ENCODE measurements around the gene INS.
"Not testable (repeated sequence)": the region's sequence is repeated elsewhere in the genome, so short reads cannot be mapped to it uniquely, and the experiment has no call there.

Gene INS

GRCh38 chr11:2129699-2130366 is 31.2 kb downstream of the INS start:
- H3K9me3 ChIP-seq (ENCODE audit: insufficient read depth, low read depth, low read length), result no peaks in the 10 kb centered on the region
- H3K27ac ChIP-seq (ENCODE audit: low read length), result no peak overlapping the region
- H3K36me3 ChIP-seq (ENCODE audit: insufficient read depth, low read depth, low read length), result no peaks in the 10 kb centered on the region
- H3K4me1 ChIP-seq (ENCODE audit: insufficient read depth, low read length), result no peaks in the 10 kb centered on the region
- H3K4me3 ChIP-seq (ENCODE audit: low read length), result no peak overlapping the region
- H3K27me3 ChIP-seq (ENCODE audit: insufficient read depth, low read length), result peaks cover 36% of the 10 kb centered on the region
- H3K9ac ChIP-seq (ENCODE audit: low read depth, low read length), result no peak overlapping the region

- H3K4me1 ChIP-seq (ENCODE audit: insufficient read depth, low read length), result no peaks in the 10 kb centered on the region
- H3K9me3 ChIP-seq (ENCODE audit: insufficient read depth, low read depth, low read length), result no peaks in the 10 kb centered on the region
- H3K36me3 ChIP-seq (ENCODE audit: insufficient read depth, low read depth, low read length), result no peaks in the 10 kb centered on the region
- no peak overlapping the region for H3K9ac ChIP-seq (ENCODE audit: low read depth, low read length)
- no peak overlapping the region for H3K27ac ChIP-seq (ENCODE audit: low read length)
- peaks cover 30% of the 10 kb centered on the region for H3K27me3 ChIP-seq (ENCODE audit: insufficient read depth, low read length)
- no peak overlapping the region for H3K4me3 ChIP-seq (ENCODE audit: low read length)
Measured at GRCh38 chr11:2129308-2129698, 31.7 kb downstream of the INS start.

GRCh38 chr11:2128511-2129307 is 32.3 kb downstream of the INS start:
- Histone ChIP-seq H3K9me3 (ENCODE audit: insufficient read depth, low read depth, low read length) (no peaks in the 10 kb centered on the region), H3K9ac (ENCODE audit: low read depth, low read length) (no peak overlapping the region), H3K27ac (ENCODE audit: low read length) (no peak overlapping the region), H3K4me1 (ENCODE audit: insufficient read depth, low read length) (no peaks in the 10 kb centered on the region), H3K36me3 (ENCODE audit: insufficient read depth, low read depth, low read length) (no peaks in the 10 kb centered on the region), H3K4me3 (ENCODE audit: low read length) (no peak overlapping the region), H3K27me3 (ENCODE audit: insufficient read depth, low read length) (peaks cover 24% of the 10 kb centered on the region)

GRCh38 chr11:2128130-2128510 is 32.9 kb downstream of the INS start:
- Histone ChIP-seq H3K9ac (ENCODE audit: low read depth, low read length) (no peak overlapping the region), H3K4me3 (ENCODE audit: low read length) (no peak overlapping the region), H3K4me1 (ENCODE audit: insufficient read depth, low read length) (no peaks in the 10 kb centered on the region), H3K27ac (ENCODE audit: low read length) (no peak overlapping the region), H3K36me3 (ENCODE audit: insufficient read depth, low read depth, low read length) (no peaks in the 10 kb centered on the region), H3K27me3 (ENCODE audit: insufficient read depth, low read length) (peaks cover 19% of the 10 kb centered on the region), H3K9me3 (ENCODE audit: insufficient read depth, low read depth, low read length) (no peaks in the 10 kb centered on the region)

GRCh38 chr11:2127482-2128129 is 33.4 kb downstream of the INS start:
- H3K4me3 ChIP-seq (ENCODE audit: low read length), result no peak overlapping the region
- H3K9ac ChIP-seq (ENCODE audit: low read depth, low read length), result no peak overlapping the region
- no peaks in the 10 kb centered on the region for H3K4me1 ChIP-seq (ENCODE audit: insufficient read depth, low read length)
- H3K36me3 ChIP-seq (ENCODE audit: insufficient read depth, low read depth, low read length), result no peaks in the 10 kb centered on the region
- no peaks in the 10 kb centered on the region for H3K9me3 ChIP-seq (ENCODE audit: insufficient read depth, low read depth, low read length)
- H3K27me3 ChIP-seq (ENCODE audit: insufficient read depth, low read length), result peaks cover 13% of the 10 kb centered on the region
- H3K27ac ChIP-seq (ENCODE audit: low read length), result no peak overlapping the region

GRCh38 chr11:2126520-2127085 is 34.4 kb downstream of the INS start:
- H3K27ac ChIP-seq (ENCODE audit: low read length), result no peak overlapping the region

GRCh38 chr11:2124736-2125484 is 36.1 kb downstream of the INS start:
- H3K27me3 ChIP-seq (ENCODE audit: insufficient read depth, low read length); H3K4me1 ChIP-seq (ENCODE audit: insufficient read depth, low read length); H3K27ac ChIP-seq (ENCODE audit: low read length); H3K36me3 ChIP-seq (ENCODE audit: insufficient read depth, low read depth, low read length); H3K9me3 ChIP-seq (ENCODE audit: insufficient read depth, low read depth, low read length); H3K4me3 ChIP-seq (ENCODE audit: low read length); H3K9ac ChIP-seq (ENCODE audit: low read depth, low read length): not testable (repeated sequence)

More at GRCh38 chr11:2126520-2127085, 34.4 kb downstream of the INS start:
- H3K9ac ChIP-seq (ENCODE audit: low read depth, low read length), result no peak overlapping the region
- H3K4me3 ChIP-seq (ENCODE audit: low read length), result no peak overlapping the region
- peaks cover 7% of the 10 kb centered on the region; the same call in 1 of the 2 replicates for H3K27me3 ChIP-seq (ENCODE audit: insufficient read depth, low read length)
- no peaks in the 10 kb centered on the region for H3K4me1 ChIP-seq (ENCODE audit: insufficient read depth, low read length)
- no peaks in the 10 kb centered on the region for H3K36me3 ChIP-seq (ENCODE audit: insufficient read depth, low read depth, low read length)
- H3K9me3 ChIP-seq (ENCODE audit: insufficient read depth, low read depth, low read length), result no peaks in the 10 kb centered on the region

- H3K4me1 ChIP-seq (ENCODE audit: insufficient read depth, low read length), result no peaks in the 10 kb centered on the region
- no peaks in the 10 kb centered on the region for H3K36me3 ChIP-seq (ENCODE audit: insufficient read depth, low read depth, low read length)
- no peak overlapping the region for H3K27ac ChIP-seq (ENCODE audit: low read length)
- no peaks in the 10 kb centered on the region for H3K9me3 ChIP-seq (ENCODE audit: insufficient read depth, low read depth, low read length)
- H3K4me3 ChIP-seq (ENCODE audit: low read length), result no peak overlapping the region
- no peak overlapping the region for H3K9ac ChIP-seq (ENCODE audit: low read depth, low read length)
- H3K27me3 ChIP-seq (ENCODE audit: insufficient read depth, low read length), result 0 out of 2 replicates have a peak, but pooled peaks cover 7% of the 10 kb centered on the region
Measured at GRCh38 chr11:2123628-2123960, 37.4 kb downstream of the INS start.

- no peak overlapping the region for H3K9ac ChIP-seq (ENCODE audit: low read depth, low read length)
- H3K27me3 ChIP-seq (ENCODE audit: insufficient read depth, low read length), result 0 out of 2 replicates have a peak, but pooled peaks cover 7% of the 10 kb centered on the region
- no peak overlapping the region for H3K27ac ChIP-seq (ENCODE audit: low read length)
Measured at GRCh38 chr11:2122907-2123627, 37.9 kb downstream of the INS start.

GRCh38 chr11:2122222-2122906 is 38.6 kb downstream of the INS start:
- Histone ChIP-seq H3K4me3 (ENCODE audit: low read length) (no peak overlapping the region), H3K9ac (ENCODE audit: low read depth, low read length) (no peak overlapping the region), H3K27ac (ENCODE audit: low read length) (no peak overlapping the region)

More at GRCh38 chr11:2122907-2123627, 37.9 kb downstream of the INS start:
- Histone ChIP-seq H3K4me3 (ENCODE audit: low read length) (no peak overlapping the region), H3K4me1 (ENCODE audit: insufficient read depth, low read length) (no peaks in the 10 kb centered on the region), H3K9me3 (ENCODE audit: insufficient read depth, low read depth, low read length) (no peaks in the 10 kb centered on the region), H3K36me3 (ENCODE audit: insufficient read depth, low read depth, low read length) (no peaks in the 10 kb centered on the region)

More at GRCh38 chr11:2122222-2122906, 38.6 kb downstream of the INS start:
- H3K27me3 ChIP-seq (ENCODE audit: insufficient read depth, low read length), result 0 out of 2 replicates have a peak, but pooled peaks cover 7% of the 10 kb centered on the region
- H3K9me3 ChIP-seq (ENCODE audit: insufficient read depth, low read depth, low read length), result no peaks in the 10 kb centered on the region
- H3K36me3 ChIP-seq (ENCODE audit: insufficient read depth, low read depth, low read length), result no peaks in the 10 kb centered on the region
- no peaks in the 10 kb centered on the region for H3K4me1 ChIP-seq (ENCODE audit: insufficient read depth, low read length)

Data from iPS-20b (cell line).